Epithelial cell of esophagus (primary cell): Measurements from ENCODE around the gene SRGAP1.

Experiments used
- DNase-seq: peaks from one replicate; pipeline ENCODE4 v3.0.0; 2010; ENCODE audit warnings: low read depth
- H3K4me3 ChIP-seq: 2 replicates; pipeline ENCODE4 v1.5.1; 2011; ENCODE audit warnings: mild to moderate bottlenecking, low read length, control low read depth
- TF ChIP-seq, protein P1 (sequence below): IDR thresholded peaks from 2 replicates; pipeline ENCODE4 v1.5.1; 2011; ENCODE audit warnings: low read depth, mild to moderate bottlenecking, low read length, control low read depth, inconsistent platforms; ENCODE audit not compliant: insufficient read depth; ENCODE audit errors: missing control alignments

SRGAP1 gene

GRCh38 chr12:64137117-64137516 lies 292.6 kb downstream of the SRGAP1 start:
- TF ChIP-seq, protein P1, sequence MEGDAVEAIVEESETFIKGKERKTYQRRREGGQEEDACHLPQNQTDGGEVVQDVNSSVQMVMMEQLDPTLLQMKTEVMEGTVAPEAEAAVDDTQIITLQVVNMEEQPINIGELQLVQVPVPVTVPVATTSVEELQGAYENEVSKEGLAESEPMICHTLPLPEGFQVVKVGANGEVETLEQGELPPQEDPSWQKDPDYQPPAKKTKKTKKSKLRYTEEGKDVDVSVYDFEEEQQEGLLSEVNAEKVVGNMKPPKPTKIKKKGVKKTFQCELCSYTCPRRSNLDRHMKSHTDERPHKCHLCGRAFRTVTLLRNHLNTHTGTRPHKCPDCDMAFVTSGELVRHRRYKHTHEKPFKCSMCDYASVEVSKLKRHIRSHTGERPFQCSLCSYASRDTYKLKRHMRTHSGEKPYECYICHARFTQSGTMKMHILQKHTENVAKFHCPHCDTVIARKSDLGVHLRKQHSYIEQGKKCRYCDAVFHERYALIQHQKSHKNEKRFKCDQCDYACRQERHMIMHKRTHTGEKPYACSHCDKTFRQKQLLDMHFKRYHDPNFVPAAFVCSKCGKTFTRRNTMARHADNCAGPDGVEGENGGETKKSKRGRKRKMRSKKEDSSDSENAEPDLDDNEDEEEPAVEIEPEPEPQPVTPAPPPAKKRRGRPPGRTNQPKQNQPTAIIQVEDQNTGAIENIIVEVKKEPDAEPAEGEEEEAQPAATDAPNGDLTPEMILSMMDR = no peak
- H3K4me3 ChIP-seq = no peak overlapping the region

DNA sequence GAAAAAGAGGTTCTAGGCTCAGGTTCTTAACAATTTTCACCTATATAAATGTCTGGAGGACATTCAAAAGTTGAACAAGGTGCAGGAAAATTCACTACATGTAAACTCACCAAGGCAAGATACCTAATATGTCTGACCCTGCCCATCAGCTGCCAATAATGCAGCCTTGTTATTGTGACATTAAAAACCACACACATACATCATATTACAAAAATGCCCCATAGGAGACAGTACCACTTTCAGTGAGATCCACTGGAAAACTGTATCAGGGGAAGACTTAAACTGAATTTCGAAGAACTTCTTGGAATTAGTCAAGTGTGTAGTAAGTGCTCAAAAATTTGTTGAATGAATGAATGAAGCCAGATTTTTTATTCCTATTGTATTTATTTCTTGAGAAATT lies 294.5 kb downstream of the SRGAP1 start:
- no peak overlapping the region for H3K4me3 ChIP-seq
- TF ChIP-seq, protein P1 = no peak
- DNase-seq = no peak

More at GRCh38 chr12:64137117-64137516, 292.6 kb downstream of the SRGAP1 start:
- DNase-seq = no peak

- TF ChIP-seq, protein P1 = no peak
- DNase-seq = no peak
- H3K4me3 ChIP-seq = no peak overlapping the region
Measured at GRCh38 chr12:64142382-64142781, 297.9 kb downstream of the SRGAP1 start.

DNA sequence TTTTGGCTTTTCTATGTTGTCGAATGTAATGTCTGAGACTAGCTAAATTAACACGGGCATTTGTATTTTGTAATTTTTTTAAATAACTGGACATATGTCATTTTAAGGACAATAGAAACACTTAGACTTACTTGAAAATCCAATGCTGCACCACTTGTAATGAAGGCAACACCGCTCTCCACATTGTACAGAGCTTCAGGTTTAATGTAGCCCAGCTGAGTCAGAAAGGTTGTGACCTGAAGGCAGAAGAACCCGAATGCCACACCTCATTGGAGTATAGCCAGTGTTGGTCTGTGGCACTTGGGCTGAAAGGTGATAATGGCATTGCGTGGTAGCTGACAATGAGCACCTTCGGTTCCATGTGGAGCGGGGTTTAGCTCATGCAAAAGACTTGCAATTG lies 298.3 kb downstream of the SRGAP1 start:
- no peak for DNase-seq
- TF ChIP-seq, protein P1 = no peak
- H3K4me3 ChIP-seq = no peak overlapping the region

GRCh38 chr12:64145226-64145625 lies 300.7 kb downstream of the SRGAP1 start:
- DNase-seq = no peak
- TF ChIP-seq, protein P1 = no peak

DNA sequence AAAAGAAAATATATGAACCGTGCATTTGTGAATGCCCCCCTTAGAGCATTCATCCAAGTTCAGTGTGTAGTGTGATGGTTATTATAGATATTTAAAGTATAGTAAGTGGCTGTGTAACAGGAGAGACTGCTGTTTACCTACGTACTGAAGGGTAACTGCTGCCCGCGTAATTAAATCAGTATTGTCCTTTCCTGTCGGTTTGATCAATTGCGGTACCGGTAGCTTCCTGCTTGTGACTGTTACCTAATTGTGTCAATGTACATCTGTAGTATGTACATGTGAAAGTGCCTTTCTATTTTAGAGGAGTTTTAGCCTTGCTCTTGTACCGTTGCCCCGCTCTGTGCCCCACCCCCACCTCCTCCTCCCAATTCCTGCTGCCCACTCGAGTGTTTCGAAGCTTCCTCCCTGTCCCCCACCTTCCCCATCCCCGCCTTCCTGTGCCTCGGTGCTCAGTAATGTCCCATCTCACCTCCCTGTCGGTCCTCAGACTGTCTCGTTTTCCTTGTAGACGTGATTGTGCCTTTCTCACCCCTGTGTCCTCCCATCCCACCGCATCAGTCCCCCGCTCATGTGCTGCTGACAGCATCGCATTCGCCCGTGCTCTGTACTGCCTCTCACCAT lies 302.6 kb downstream of the SRGAP1 start:
- no peak overlapping the region for H3K4me3 ChIP-seq

More at GRCh38 chr12:64145226-64145625, 300.7 kb downstream of the SRGAP1 start:
- no peak overlapping the region for H3K4me3 ChIP-seq

More for the DNA sequence above, 302.6 kb downstream of the SRGAP1 start:
- no peak for DNase-seq
- TF ChIP-seq, protein P1 = no peak
